ENCODE measurements around the gene NDFIP2. TPM values are rescaled to one million over a fixed set of nuclear protein-coding genes. Genes with fewer than 3 reads are reported as not detected.

The NDFIP2 gene
- total RNA-seq, 2 experiments from 2014 or later: 0.54 to 4.0 TPM

DNA sequence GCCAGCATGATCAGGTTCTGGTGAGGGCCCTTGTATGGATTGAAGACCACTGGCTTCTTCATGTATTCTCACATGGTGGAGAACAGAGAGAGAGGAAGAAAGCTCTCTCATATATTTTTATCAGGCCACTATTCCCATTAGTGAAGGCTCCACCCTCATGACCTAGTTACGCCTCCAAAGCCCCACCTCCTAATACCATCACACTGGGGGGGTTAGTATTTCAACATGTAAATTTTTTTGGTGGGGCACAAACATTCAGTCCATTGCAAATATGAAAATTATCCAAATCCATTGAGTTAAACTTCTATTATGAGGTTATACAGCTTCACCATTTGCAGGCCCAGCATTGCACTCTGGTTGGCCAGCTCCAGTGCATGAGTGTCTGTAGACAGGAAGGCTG is 41.7 kb upstream of the NDFIP2 start:
- no peaks in the 10 kb centered on the region for H3K79me2 ChIP-seq (ENCODE audit: insufficient read depth, low read depth, low read length)
- TF ChIP-seq, protein P1, sequence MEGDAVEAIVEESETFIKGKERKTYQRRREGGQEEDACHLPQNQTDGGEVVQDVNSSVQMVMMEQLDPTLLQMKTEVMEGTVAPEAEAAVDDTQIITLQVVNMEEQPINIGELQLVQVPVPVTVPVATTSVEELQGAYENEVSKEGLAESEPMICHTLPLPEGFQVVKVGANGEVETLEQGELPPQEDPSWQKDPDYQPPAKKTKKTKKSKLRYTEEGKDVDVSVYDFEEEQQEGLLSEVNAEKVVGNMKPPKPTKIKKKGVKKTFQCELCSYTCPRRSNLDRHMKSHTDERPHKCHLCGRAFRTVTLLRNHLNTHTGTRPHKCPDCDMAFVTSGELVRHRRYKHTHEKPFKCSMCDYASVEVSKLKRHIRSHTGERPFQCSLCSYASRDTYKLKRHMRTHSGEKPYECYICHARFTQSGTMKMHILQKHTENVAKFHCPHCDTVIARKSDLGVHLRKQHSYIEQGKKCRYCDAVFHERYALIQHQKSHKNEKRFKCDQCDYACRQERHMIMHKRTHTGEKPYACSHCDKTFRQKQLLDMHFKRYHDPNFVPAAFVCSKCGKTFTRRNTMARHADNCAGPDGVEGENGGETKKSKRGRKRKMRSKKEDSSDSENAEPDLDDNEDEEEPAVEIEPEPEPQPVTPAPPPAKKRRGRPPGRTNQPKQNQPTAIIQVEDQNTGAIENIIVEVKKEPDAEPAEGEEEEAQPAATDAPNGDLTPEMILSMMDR (conservative IDR thresholded peaks at IDR 0.05; ENCODE audit: low read length): no peak
- no peak for TF ChIP-seq EZH2phosphoT487 (IDR thresholded peaks at IDR 0.05; ENCODE audit: borderline replicate concordance, low read depth, low read length)
- no peaks in the 10 kb centered on the region for H3K4me1 ChIP-seq (ENCODE audit: insufficient read depth, low read length, poor library complexity, severe bottlenecking)
- no peaks in the 10 kb centered on the region for H4K20me1 ChIP-seq (ENCODE audit: insufficient read depth, low read length)
- ChIA-PET CTCF (ENCODE audit: unreplicated experiment) (no interaction called here), POLR2A (interaction anchor here (0.7 kb wide), 1 partner anchor 371 kb away, joined by 3 read pairs; no protein-coding TSS in a partner anchor)
- H3K27ac ChIP-seq (ENCODE audit: low read depth, low read length, poor library complexity, severe bottlenecking): no peak overlapping the region
- H3K4me2 ChIP-seq (ENCODE audit: low read length): no peak overlapping the region
- no peak for DNase-seq (ENCODE audit: low spot score)
- BruUV-seq (replicated peaks): no TSS peak
- no peak overlapping the region for H2AFZ ChIP-seq (ENCODE audit: low read length)
- H3K4me3 ChIP-seq (ENCODE audit: low read depth, low read length, poor library complexity, severe bottlenecking): no peak overlapping the region
- no peaks in the 10 kb centered on the region for H3K36me3 ChIP-seq (ENCODE audit: insufficient read depth, low read length)
- no peaks in the 10 kb centered on the region for H3K9me3 ChIP-seq (ENCODE audit: low read length)
- intact Hi-C loops (cut with micrococcal nuclease; ENCODE audit: unreplicated experiment): no loop called here
- no peaks in the 10 kb centered on the region for H3K9me2 ChIP-seq (ENCODE audit: insufficient read depth, low read length)

DNA sequence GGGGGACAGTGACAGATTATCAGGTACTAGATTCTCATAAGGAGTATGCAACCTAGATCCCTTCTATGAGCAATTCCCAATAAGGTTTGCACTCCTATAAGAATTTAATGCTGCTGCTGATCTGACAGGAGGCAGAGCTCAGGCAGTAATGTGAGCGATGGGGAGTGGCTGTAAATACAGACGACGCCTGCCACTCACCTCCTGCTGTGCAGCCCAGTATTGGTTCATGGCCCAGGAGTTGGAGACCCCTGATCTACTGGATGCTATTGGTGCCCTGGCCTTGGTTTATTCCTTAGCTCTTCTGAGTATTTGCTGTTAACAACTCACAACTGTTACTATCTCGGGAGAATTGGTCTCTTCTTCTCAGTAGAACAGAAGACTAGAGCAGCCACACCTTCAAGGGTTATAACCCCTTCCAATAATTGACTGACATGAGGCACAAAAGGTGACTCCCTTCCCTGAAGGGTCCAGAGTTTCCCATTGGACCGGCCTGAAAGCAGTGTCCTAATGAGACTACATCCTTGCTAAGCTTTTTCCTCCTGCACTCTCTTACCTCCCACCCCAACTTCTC is 39.9 kb upstream of the NDFIP2 start:
- Histone ChIP-seq H2AFZ (ENCODE audit: low read length) (no peak overlapping the region), H3K4me1 (ENCODE audit: insufficient read depth, low read length, poor library complexity, severe bottlenecking) (no peaks in the 10 kb centered on the region), H3K27ac (ENCODE audit: low read depth, low read length, poor library complexity, severe bottlenecking) (no peak overlapping the region), H3K36me3 (ENCODE audit: insufficient read depth, low read length) (no peaks in the 10 kb centered on the region), H3K9me2 (ENCODE audit: insufficient read depth, low read length) (no peaks in the 10 kb centered on the region), H3K4me2 (ENCODE audit: low read length) (no peak overlapping the region), H3K4me3 (ENCODE audit: low read depth, low read length, poor library complexity, severe bottlenecking) (no peak overlapping the region), H3K79me2 (ENCODE audit: insufficient read depth, low read depth, low read length) (no peaks in the 10 kb centered on the region), H4K20me1 (ENCODE audit: insufficient read depth, low read length) (no peaks in the 10 kb centered on the region), H3K9me3 (ENCODE audit: low read length) (no peaks in the 10 kb centered on the region)
- intact Hi-C loops (cut with micrococcal nuclease; ENCODE audit: unreplicated experiment): no loop called here
- TF ChIP-seq, protein P1 (conservative IDR thresholded peaks at IDR 0.05; ENCODE audit: low read length): no peak
- no peak for TF ChIP-seq EZH2phosphoT487 (IDR thresholded peaks at IDR 0.05; ENCODE audit: borderline replicate concordance, low read depth, low read length)
- CTCF ChIA-PET (ENCODE audit: unreplicated experiment): no interaction called here
- POLR2A ChIA-PET: no interaction called here
- DNase-seq (ENCODE audit: low spot score): no peak
- BruUV-seq (replicated peaks): no TSS peak

DNA sequence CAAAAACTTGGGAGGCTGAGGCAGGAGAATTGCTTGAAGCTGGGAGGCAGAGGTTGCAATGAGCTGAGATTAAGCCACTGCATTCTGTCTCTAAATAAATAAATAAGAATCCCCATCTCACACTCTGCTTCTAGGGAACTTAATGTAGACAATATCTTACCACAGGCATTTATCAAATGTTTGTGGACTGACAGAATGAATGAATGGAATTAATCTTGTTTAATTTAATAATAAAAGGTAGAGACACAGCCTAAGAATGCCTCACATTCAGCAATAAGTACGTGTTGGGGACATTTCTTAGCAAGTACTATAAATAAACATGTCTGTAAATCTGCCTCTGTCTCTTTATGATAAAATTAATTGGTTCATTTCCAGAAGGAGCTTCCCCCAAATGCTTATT is 38.7 kb upstream of the NDFIP2 start:
- ChIA-PET CTCF (ENCODE audit: unreplicated experiment) (no interaction called here), POLR2A (no interaction called here)

More for the DNA sequence above, 38.7 kb upstream of the NDFIP2 start:
- DNase-seq (ENCODE audit: low spot score): no peak
- no peaks in the 10 kb centered on the region for H3K79me2 ChIP-seq (ENCODE audit: insufficient read depth, low read depth, low read length)
- no peak for TF ChIP-seq EZH2phosphoT487 (IDR thresholded peaks at IDR 0.05; ENCODE audit: borderline replicate concordance, low read depth, low read length)
- TF ChIP-seq, protein P1 (conservative IDR thresholded peaks at IDR 0.05; ENCODE audit: low read length): no peak
- no peak overlapping the region for H3K27ac ChIP-seq (ENCODE audit: low read depth, low read length, poor library complexity, severe bottlenecking)
- no peaks in the 10 kb centered on the region for H3K36me3 ChIP-seq (ENCODE audit: insufficient read depth, low read length)
- no peaks in the 10 kb centered on the region for H3K4me1 ChIP-seq (ENCODE audit: insufficient read depth, low read length, poor library complexity, severe bottlenecking)
- no peak overlapping the region for H3K4me3 ChIP-seq (ENCODE audit: low read depth, low read length, poor library complexity, severe bottlenecking)
- no peak overlapping the region for H2AFZ ChIP-seq (ENCODE audit: low read length)
- H4K20me1 ChIP-seq (ENCODE audit: insufficient read depth, low read length): no peaks in the 10 kb centered on the region
- H3K9me3 ChIP-seq (ENCODE audit: low read length): no peaks in the 10 kb centered on the region
- intact Hi-C loops (cut with micrococcal nuclease; ENCODE audit: unreplicated experiment): no loop called here
- H3K4me2 ChIP-seq (ENCODE audit: low read length): no peak overlapping the region
- no TSS peak for BruUV-seq (replicated peaks)
- no peaks in the 10 kb centered on the region for H3K9me2 ChIP-seq (ENCODE audit: insufficient read depth, low read length)

Measured in OCI-LY7 (cell line).